ENCODE measurements around the gene DMBT1. TPM values are rescaled to one million over a fixed set of nuclear protein-coding genes. Genes with fewer than 3 reads are reported as not detected.

The DMBT1 gene
- total and polyA plus RNA-seq, 2 donors (not counting 1 experiment from before 2014, with no cell fraction given) = not detected

DNA sequence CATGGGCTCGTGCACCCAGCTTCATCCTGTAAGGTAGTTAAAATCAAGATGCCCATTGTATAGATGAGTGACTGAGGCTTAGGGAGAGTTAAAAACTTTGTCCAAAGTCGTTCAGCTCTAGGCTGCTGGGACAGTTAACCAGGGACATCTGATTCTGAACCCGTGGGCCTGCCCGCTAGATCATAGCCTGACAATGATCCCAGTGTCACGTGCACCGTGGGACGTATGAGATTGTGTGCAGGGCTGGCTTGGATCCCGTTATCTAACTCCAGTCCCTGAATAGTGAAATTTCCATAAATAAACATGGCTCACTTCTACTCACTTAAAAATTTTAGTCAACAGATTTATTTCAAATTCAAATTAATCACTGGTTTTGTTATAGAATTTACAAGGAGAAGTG, 114.2 kb downstream of the DMBT1 start:
- Histone ChIP-seq H3K79me2 (ENCODE audit: control insufficient read depth, insufficient read depth, low read length) (no peaks in the 10 kb centered on the region), H3K4me3 (ENCODE audit: control extremely low read depth in 1 of 5, extremely low read depth in 1 of 5, insufficient read depth in 1 of 5, low read depth in 2 of 5, low read length in 4 of 5) (no peak overlapping the region), H4K20me1 (ENCODE audit: control insufficient read depth, insufficient read depth, low read length, poor library complexity, severe bottlenecking) (no peaks in the 10 kb centered on the region), H3K27ac (ENCODE audit: low read length in 2 of 2) (no peak overlapping the region), H3K9ac (ENCODE audit: low read length) (no peak overlapping the region), H3K27me3 (replicated peaks in 1 of 4; ENCODE audit: control extremely low read depth in 1 of 4, control insufficient read depth in 3 of 4, insufficient read depth in 4 of 4, low read length in 3 of 4) (peaks cover 0 to 4% (median 0%) of the 10 kb centered on the region in 4 experiments), H3K9me3 (ENCODE audit: control extremely low read depth in 1 of 3, control insufficient read depth in 2 of 3, insufficient read depth in 1 of 3, low read length in 2 of 3) (no peaks in the 10 kb centered on the region), H3K36me3 (replicated peaks in 1 of 2; ENCODE audit: control extremely low read depth in 1 of 2, control insufficient read depth in 1 of 2, extremely low read depth in 1 of 2, insufficient read depth in 2 of 2, low read length in 1 of 2) (no peaks in the 10 kb centered on the region), H2AFZ (ENCODE audit: insufficient read depth, low read depth, low read length, poor library complexity, severe bottlenecking) (no peak overlapping the region), H3K4me2 (replicated peaks; ENCODE audit: low read depth, low read length, poor library complexity, severe bottlenecking) (no peak overlapping the region), H3K4me1 (ENCODE audit: control insufficient read depth in 2 of 2, insufficient read depth in 2 of 2, low read length in 2 of 2) (no peaks in the 10 kb centered on the region)
- TF ChIP-seq CTCF (IDR thresholded peaks at IDR 0.05) (no peak), EZH2 (IDR thresholded peaks at IDR 0.05; ENCODE audit: borderline replicate concordance, insufficient read depth, low read depth, low read length, poor library complexity, severe bottlenecking) (no peak)
- peaks cover 21% of the 10 kb centered on the region for H3K27me3 Mint-ChIP-seq
- no peaks in the 10 kb centered on the region for H3K9me3 Mint-ChIP-seq (ENCODE audit: insufficient read depth)
- POLR2A ChIA-PET = no interaction called here
- H3K4me3 Mint-ChIP-seq = no peak overlapping the region
- CTCF ChIA-PET = interaction anchor here (1.3 kb wide), 1 partner anchor 11 kb away, joined by 3 read pairs; no protein-coding TSS in a partner anchor
- 88% methylated on average over 7 of the region's 8 CpGs for WGBS (ENCODE audit: insufficient coverage)
- H3K4me1 Mint-ChIP-seq = no peaks in the 10 kb centered on the region
- H3K27ac Mint-ChIP-seq = no peak overlapping the region
- DNase-seq (no peak), ATAC-seq (ENCODE audit: low read depth) (no peak)
- intact Hi-C loops (cut with micrococcal nuclease) = no loop called here

- ChIA-PET CTCF (no interaction called here), POLR2A (no interaction called here)
- Histone ChIP-seq H3K4me3 (ENCODE audit: control extremely low read depth in 1 of 5, extremely low read depth in 1 of 5, insufficient read depth in 1 of 5, low read depth in 2 of 5, low read length in 4 of 5) (no peak overlapping the region), H3K27me3 (replicated peaks in 1 of 4; ENCODE audit: control extremely low read depth in 1 of 4, control insufficient read depth in 3 of 4, insufficient read depth in 4 of 4, low read length in 3 of 4) (peaks cover 0 to 4% (median 0%) of the 10 kb centered on the region in 4 experiments), H2AFZ (ENCODE audit: insufficient read depth, low read depth, low read length, poor library complexity, severe bottlenecking) (no peak overlapping the region), H3K9me3 (ENCODE audit: control extremely low read depth in 1 of 3, control insufficient read depth in 2 of 3, insufficient read depth in 1 of 3, low read length in 2 of 3) (no peaks in the 10 kb centered on the region), H3K27ac (ENCODE audit: low read length in 2 of 2) (no peak overlapping the region), H3K79me2 (ENCODE audit: control insufficient read depth, insufficient read depth, low read length) (no peaks in the 10 kb centered on the region), H4K20me1 (ENCODE audit: control insufficient read depth, insufficient read depth, low read length, poor library complexity, severe bottlenecking) (no peaks in the 10 kb centered on the region), H3K36me3 (replicated peaks in 1 of 2; ENCODE audit: control extremely low read depth in 1 of 2, control insufficient read depth in 1 of 2, extremely low read depth in 1 of 2, insufficient read depth in 2 of 2, low read length in 1 of 2) (no peaks in the 10 kb centered on the region), H3K9ac (ENCODE audit: low read length) (no peak overlapping the region), H3K4me1 (ENCODE audit: control insufficient read depth in 2 of 2, insufficient read depth in 2 of 2, low read length in 2 of 2) (no peaks in the 10 kb centered on the region), H3K4me2 (replicated peaks; ENCODE audit: low read depth, low read length, poor library complexity, severe bottlenecking) (no peak overlapping the region)
- H3K9me3 Mint-ChIP-seq (ENCODE audit: insufficient read depth) = no peaks in the 10 kb centered on the region
- no peak overlapping the region for H3K4me3 Mint-ChIP-seq
- 92% methylated on average over 2 of the region's 2 CpGs for WGBS (ENCODE audit: insufficient coverage)
- no peak for DNase-seq
- intact Hi-C loops (cut with micrococcal nuclease) = no loop called here
- no peak overlapping the region for H3K27ac Mint-ChIP-seq
- no peak for ATAC-seq (ENCODE audit: low read depth)
- peaks cover 21% of the 10 kb centered on the region for H3K27me3 Mint-ChIP-seq
- TF ChIP-seq CTCF (IDR thresholded peaks at IDR 0.05) = no peak
- no peak for TF ChIP-seq EZH2 (IDR thresholded peaks at IDR 0.05; ENCODE audit: borderline replicate concordance, insufficient read depth, low read depth, low read length, poor library complexity, severe bottlenecking)
- no peaks in the 10 kb centered on the region for H3K4me1 Mint-ChIP-seq
These were observed 114.7 kb downstream of the DMBT1 start for GRCh38 chr10:122675278-122675677.

Data from B cell (primary cell).